ENCODE data around the gene ASB13. TPM values are rescaled to one million over a fixed set of nuclear protein-coding genes. Genes with fewer than 3 reads are reported as not detected.

Gene ASB13
- total and polyA plus RNA-seq, 10 of the 15 experiments (the other 5 are each of a cell fraction or from before 2014, with no cell fraction given): 0.02 to 0.59 (median 0.10) TPM; not detected in 2

DNA sequence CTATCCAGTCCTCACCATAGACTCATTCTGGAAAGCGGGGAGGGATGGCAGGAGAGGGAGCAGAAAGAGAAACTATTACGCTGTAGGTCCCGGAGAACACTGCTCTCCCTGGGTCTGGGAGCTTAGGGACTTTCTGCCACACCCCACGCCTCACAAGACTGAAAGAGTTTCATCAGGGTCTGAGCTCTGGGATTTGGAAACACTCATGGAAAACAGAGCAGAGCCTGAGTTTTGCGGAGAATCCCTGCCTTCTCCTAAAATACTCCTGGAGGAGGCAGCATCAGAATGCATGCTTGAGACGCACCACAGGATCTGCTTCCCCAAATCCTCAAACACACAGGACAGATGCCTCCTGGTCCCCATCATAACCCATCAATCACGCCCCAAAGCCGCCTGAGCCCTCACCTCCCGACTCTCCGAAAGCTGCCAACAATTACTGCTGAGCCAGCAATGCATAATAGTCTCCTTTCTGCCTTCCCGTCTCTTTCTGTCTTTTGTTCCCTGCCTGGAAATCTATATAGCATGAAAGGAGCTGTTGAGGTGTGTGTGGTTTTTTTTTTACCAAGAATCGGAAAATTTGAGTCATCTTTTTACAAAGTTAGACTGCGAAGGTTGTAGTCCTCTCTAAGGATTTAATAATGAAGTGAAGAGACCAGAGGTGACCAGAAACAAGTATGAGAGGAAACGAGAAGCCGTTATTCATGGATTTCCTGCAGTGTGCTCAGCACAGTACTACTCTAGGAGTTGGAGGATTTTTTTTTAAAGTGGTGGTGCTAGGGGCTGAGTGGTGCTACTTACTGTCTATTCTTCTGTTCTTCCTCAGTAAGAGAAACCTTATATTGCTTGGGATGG, 37.7 kb downstream of the ASB13 start:
- in situ Hi-C loops (cut with MboI) (loop anchor here (10.0 kb wide), 1 partner anchor 784 kb away; no protein-coding TSS in a partner anchor), intact Hi-C loops (cut with micrococcal nuclease; ENCODE audit: unreplicated experiment) (no loop called here)
- H3K4me2 ChIP-seq (ENCODE audit: control insufficient read depth, insufficient read depth): peak overlapping the region; percentile 47; the same call in 1 of the 2 replicates
- ChIA-PET SMC1A (ENCODE audit: uncharacterized antibody, unreplicated experiment) (interaction anchor here (0.6 to 1.9 kb wide), 7 partner anchors 88 to 295 kb away, joined by 3 to 8 read pairs (median 3); partner anchors contain the start of genes ANKRD16 and FBH1), POLR2A (no interaction called here), RAD21 (ENCODE audit: unreplicated experiment) (interaction anchor here (0.7 to 1.7 kb wide), 2 partner anchors 186 to 235 kb away, joined by 5 to 7 read pairs; no protein-coding TSS in a partner anchor), CTCF (interaction anchor here (0.6 to 21.3 kb wide), 22 partner anchors 13 to 829 kb away, joined by 3 to 535 read pairs (median 4); partner anchors contain the start of gene TASOR2)
- DNase-seq (ENCODE audit: low read depth, low spot score) (no peak), ATAC-seq (peak; percentile 53), FAIRE-seq (no peak)
- no peaks in the 10 kb centered on the region for H3K36me3 ChIP-seq (ENCODE audit: control insufficient read depth in 2 of 2, insufficient read depth in 2 of 2, low read length in 1 of 2)
- no TSS peak for BruUV-seq (replicated peaks)
- peaks cover 8% of the 10 kb centered on the region for H3K4me1 ChIP-seq (ENCODE audit: control insufficient read depth, insufficient read depth, low read length)
- no peak overlapping the region for H3K4me3 ChIP-seq
- H3K27me3 ChIP-seq (replicated peaks in 1 of 2; ENCODE audit: control insufficient read depth in 2 of 2, insufficient read depth in 2 of 2, low read length in 1 of 2): peaks cover 3 to 5% of the 10 kb centered on the region in 2 experiments; a peak in 3 of 4 replicates
- H2AFZ ChIP-seq (ENCODE audit: control insufficient read depth, low read depth, low read length): no peak overlapping the region
- H3K79me2 ChIP-seq (ENCODE audit: control insufficient read depth, insufficient read depth, low read length): no peaks in the 10 kb centered on the region
- H4K20me1 ChIP-seq (ENCODE audit: control insufficient read depth, insufficient read depth): no peaks in the 10 kb centered on the region
- H3K27ac ChIP-seq (ENCODE audit: control insufficient read depth, insufficient read depth): no peak overlapping the region
- TF ChIP-seq YBX1 (IDR thresholded peaks at IDR 0.05): no peak
- no peak for TF ChIP-seq TBL1XR1 (IDR thresholded peaks at IDR 0.05; ENCODE audit: low read depth, low read length)
- TF ChIP-seq RFX5 (IDR thresholded peaks at IDR 0.05; ENCODE audit: low read depth, low read length): no peak
- TF ChIP-seq RUNX3 (IDR thresholded peaks at IDR 0.05; ENCODE audit: low read length): peak; percentile 83
- TF ChIP-seq, protein P1, sequence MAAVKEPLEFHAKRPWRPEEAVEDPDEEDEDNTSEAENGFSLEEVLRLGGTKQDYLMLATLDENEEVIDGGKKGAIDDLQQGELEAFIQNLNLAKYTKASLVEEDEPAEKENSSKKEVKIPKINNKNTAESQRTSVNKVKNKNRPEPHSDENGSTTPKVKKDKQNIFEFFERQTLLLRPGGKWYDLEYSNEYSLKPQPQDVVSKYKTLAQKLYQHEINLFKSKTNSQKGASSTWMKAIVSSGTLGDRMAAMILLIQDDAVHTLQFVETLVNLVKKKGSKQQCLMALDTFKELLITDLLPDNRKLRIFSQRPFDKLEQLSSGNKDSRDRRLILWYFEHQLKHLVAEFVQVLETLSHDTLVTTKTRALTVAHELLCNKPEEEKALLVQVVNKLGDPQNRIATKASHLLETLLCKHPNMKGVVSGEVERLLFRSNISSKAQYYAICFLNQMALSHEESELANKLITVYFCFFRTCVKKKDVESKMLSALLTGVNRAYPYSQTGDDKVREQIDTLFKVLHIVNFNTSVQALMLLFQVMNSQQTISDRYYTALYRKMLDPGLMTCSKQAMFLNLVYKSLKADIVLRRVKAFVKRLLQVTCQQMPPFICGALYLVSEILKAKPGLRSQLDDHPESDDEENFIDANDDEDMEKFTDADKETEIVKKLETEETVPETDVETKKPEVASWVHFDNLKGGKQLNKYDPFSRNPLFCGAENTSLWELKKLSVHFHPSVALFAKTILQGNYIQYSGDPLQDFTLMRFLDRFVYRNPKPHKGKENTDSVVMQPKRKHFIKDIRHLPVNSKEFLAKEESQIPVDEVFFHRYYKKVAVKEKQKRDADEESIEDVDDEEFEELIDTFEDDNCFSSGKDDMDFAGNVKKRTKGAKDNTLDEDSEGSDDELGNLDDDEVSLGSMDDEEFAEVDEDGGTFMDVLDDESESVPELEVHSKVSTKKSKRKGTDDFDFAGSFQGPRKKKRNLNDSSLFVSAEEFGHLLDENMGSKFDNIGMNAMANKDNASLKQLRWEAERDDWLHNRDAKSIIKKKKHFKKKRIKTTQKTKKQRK (IDR thresholded peaks at IDR 0.05; ENCODE audit: low read depth, low read length): no peak
- TF ChIP-seq CBFB (IDR thresholded peaks at IDR 0.05; ENCODE audit: low read depth): no peak
- TF ChIP-seq ATF7 (IDR thresholded peaks at IDR 0.05; ENCODE audit: low read depth): 0 out of 2 replicates have a peak, but pooled peaks have one; percentile 10
- TF ChIP-seq BMI1 (IDR thresholded peaks at IDR 0.05; ENCODE audit: borderline replicate concordance): no peak
- H3K9ac ChIP-seq (ENCODE audit: control insufficient read depth, insufficient read depth, low read length): no peak overlapping the region
- H3K9me3 ChIP-seq (replicated peaks; ENCODE audit: control insufficient read depth, insufficient read depth, low read length): no peaks in the 10 kb centered on the region
- 35% methylated on average over 15 of the region's 15 CpGs for WGBS (ENCODE audit: insufficient coverage, insufficient replicate concordance, low lambda C conversion rate, missing lambda C conversion rate)
